Measurements from ENCODE around the gene ZNF644.

ZNF644 gene

GRCh38 chr1:91026320-91026719 lies 4.5 kb upstream of the ZNF644 start:
- no peaks in the 10 kb centered on the region for H3K9me2 ChIP-seq (replicated peaks; ENCODE audit: insufficient read depth, low read length)
- peaks cover under 1% of the 10 kb centered on the region for H3K79me2 ChIP-seq (ENCODE audit: low read length)
- peaks cover 15% of the 10 kb centered on the region; the same call in 1 of the 2 replicates for H3F3A ChIP-seq (ENCODE audit: insufficient read depth, low read length)
- no peaks in the 10 kb centered on the region for H3K9me3 ChIP-seq (replicated peaks; ENCODE audit: insufficient read depth, low read length)
- H2AFZ ChIP-seq (ENCODE audit: low read length): peak overlapping the region; percentile 16; the same call in 1 of the 2 replicates
- H3K27ac ChIP-seq (ENCODE audit: low read length): peak overlapping the region; percentile 31; the same call in 1 of the 2 replicates
- peak overlapping the region; percentile 65 for H3K4me2 ChIP-seq (ENCODE audit: low read depth, low read length)
- peak; percentile 51 for DNase-seq
- no peak overlapping the region for H3K9ac ChIP-seq (ENCODE audit: low read length)
- no peaks in the 10 kb centered on the region for H3K36me3 ChIP-seq (replicated peaks; ENCODE audit: insufficient read depth, low read length)
- TF ChIP-seq EZH2 (optimal IDR thresholded peaks at IDR 0.05; ENCODE audit: low read depth, low read length): no peak
- H4K20me1 ChIP-seq (ENCODE audit: insufficient read depth, low read length): no peaks in the 10 kb centered on the region
- H3K4me3 ChIP-seq (ENCODE audit: low read length): peak overlapping the region; percentile 37
- no peaks in the 10 kb centered on the region for H3K27me3 ChIP-seq (replicated peaks; ENCODE audit: insufficient read depth, low read length)
- H3K4me1 ChIP-seq (ENCODE audit: low read length): peaks cover 12% of the 10 kb centered on the region

- Histone ChIP-seq H3F3A (ENCODE audit: insufficient read depth, low read length) (peaks cover 22% of the 10 kb centered on the region; the same call in 1 of the 2 replicates), H3K36me3 (replicated peaks; ENCODE audit: insufficient read depth, low read length) (no peaks in the 10 kb centered on the region), H3K9ac (ENCODE audit: low read length) (no peak overlapping the region), H3K4me3 (ENCODE audit: low read length) (no peak overlapping the region), H4K20me1 (ENCODE audit: insufficient read depth, low read length) (peaks cover 11% of the 10 kb centered on the region; the same call in 1 of the 2 replicates), H2AFZ (ENCODE audit: low read length) (no peak overlapping the region), H3K27ac (ENCODE audit: low read length) (no peak overlapping the region), H3K9me2 (replicated peaks; ENCODE audit: insufficient read depth, low read length) (no peaks in the 10 kb centered on the region), H3K27me3 (replicated peaks; ENCODE audit: insufficient read depth, low read length) (no peaks in the 10 kb centered on the region), H3K79me2 (ENCODE audit: low read length) (peaks cover 18% of the 10 kb centered on the region), H3K9me3 (replicated peaks; ENCODE audit: insufficient read depth, low read length) (no peaks in the 10 kb centered on the region), H3K4me2 (ENCODE audit: low read depth, low read length) (no peak overlapping the region), H3K4me1 (ENCODE audit: low read length) (peaks cover 24% of the 10 kb centered on the region)
- DNase-seq: no peak
- TF ChIP-seq EZH2 (optimal IDR thresholded peaks at IDR 0.05; ENCODE audit: low read depth, low read length) (no peak), CTCF (IDR thresholded peaks at IDR 0.05; ENCODE audit: low read length) (no peak)
These were observed 2.8 kb upstream of the ZNF644 start for GRCh38 chr1:91024481-91025119.

GRCh38 chr1:91022518-91022929 lies 689 bp upstream of the ZNF644 start:
- Histone ChIP-seq H3K4me2 (ENCODE audit: low read depth, low read length) (peak overlapping the region; percentile 71), H3K4me3 (ENCODE audit: low read length) (peak overlapping the region; percentile 89), H3K9me3 (replicated peaks; ENCODE audit: insufficient read depth, low read length) (no peaks in the 10 kb centered on the region), H3K27ac (ENCODE audit: low read length) (peak overlapping the region; percentile 99), H3K9ac (ENCODE audit: low read length) (peak overlapping the region; percentile 99; the same call in 1 of the 2 replicates), H3K36me3 (replicated peaks; ENCODE audit: insufficient read depth, low read length) (no peaks in the 10 kb centered on the region), H3K79me2 (ENCODE audit: low read length) (peaks cover 39% of the 10 kb centered on the region), H4K20me1 (ENCODE audit: insufficient read depth, low read length) (peaks cover 19% of the 10 kb centered on the region; the same call in 1 of the 2 replicates), H3K27me3 (replicated peaks; ENCODE audit: insufficient read depth, low read length) (no peaks in the 10 kb centered on the region), H3K9me2 (replicated peaks; ENCODE audit: insufficient read depth, low read length) (no peaks in the 10 kb centered on the region), H3F3A (ENCODE audit: insufficient read depth, low read length) (peaks cover 22% of the 10 kb centered on the region; the same call in 1 of the 2 replicates), H3K4me1 (ENCODE audit: low read length) (peaks cover 36% of the 10 kb centered on the region), H2AFZ (ENCODE audit: low read length) (peak overlapping the region; percentile 82)
- no peak for DNase-seq
- TF ChIP-seq CTCF (IDR thresholded peaks at IDR 0.05; ENCODE audit: low read length): no peak
- no peak for TF ChIP-seq EZH2phosphoT487 (IDR thresholded peaks at IDR 0.05; ENCODE audit: low read length)
- no peak for TF ChIP-seq EZH2 (optimal IDR thresholded peaks at IDR 0.05; ENCODE audit: low read depth, low read length)
